Measurements from ENCODE around the gene STK40. TPM values are rescaled to one million over a fixed set of nuclear protein-coding genes. Genes with fewer than 3 reads are reported as not detected.
A peak's percentile ranks its signal among the peaks of the same experiment; 100 is the strongest.

Gene STK40
- total RNA-seq, 2 donors from 2014 or later = 56.1 to 63.5 TPM

DNA sequence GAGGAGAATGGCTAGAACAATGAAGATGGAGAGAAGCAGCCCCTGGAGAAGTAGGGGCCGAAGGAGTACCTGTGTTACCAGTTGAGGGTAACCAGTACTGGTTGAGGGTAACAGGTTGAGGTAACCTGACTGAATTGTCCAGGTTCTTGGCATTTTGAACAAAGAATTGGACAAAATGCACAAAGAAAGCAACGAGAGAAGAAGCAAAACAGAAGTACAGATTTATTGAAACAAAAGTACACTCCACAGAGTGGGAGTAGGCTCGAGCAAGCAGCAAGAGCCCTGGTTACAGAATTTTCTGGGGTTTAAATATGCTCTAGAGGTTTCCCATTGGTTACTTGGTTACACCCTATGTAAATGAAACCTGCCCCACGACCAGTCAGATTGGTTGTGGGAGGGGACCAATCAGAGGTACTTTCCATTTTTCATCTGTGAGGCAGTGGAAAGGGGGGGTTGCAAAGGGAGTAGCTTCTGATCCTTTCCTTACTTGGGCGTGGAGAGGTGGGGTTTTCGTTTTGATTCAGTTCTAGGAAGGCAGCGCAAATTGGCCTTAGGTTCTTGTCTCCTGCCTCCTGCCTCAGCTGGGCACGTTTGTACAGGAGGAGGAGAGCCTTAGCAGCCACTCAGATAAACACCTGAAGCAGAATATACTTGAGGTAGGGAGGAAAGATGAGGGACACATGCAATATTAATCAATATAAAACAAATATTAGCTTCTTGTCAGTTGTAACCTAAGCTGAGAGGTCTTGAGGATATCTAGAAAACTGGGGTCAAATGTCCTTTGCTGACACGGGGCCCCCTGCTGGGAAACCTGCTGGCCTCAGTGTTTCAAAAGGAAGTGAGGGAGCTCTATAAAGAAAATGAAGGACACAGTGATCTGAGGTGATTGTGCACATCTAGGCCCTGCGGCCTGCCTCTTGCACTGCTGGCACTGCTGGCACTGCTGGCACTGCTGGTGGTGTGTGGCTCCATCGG is 26.2 kb upstream of the STK40 start:
- ATAC-seq (replicated peaks in 1 of 2) (peak; percentile 97 to 99), DNase-seq (peak; percentile 77 to 83)
- Mint-ChIP-seq H3K27me3 (ENCODE audit: low read depth) (no peaks in the 10 kb centered on the region), H3K27ac (peak overlapping the region; percentile 54), H3K4me1 (ENCODE audit: low read depth) (peaks cover 24% of the 10 kb centered on the region), H3K4me3 (peak overlapping the region; percentile 61 to 83), H3K9me3 (no peaks in the 10 kb centered on the region), H3K36me3 (ENCODE audit: insufficient read depth in 2 of 2) (peaks cover 0 to 10% of the 10 kb centered on the region in 2 donors)

- ATAC-seq (replicated peaks in 1 of 2) (no peak), DNase-seq (no peak)
- Mint-ChIP-seq H3K27me3 (ENCODE audit: low read depth) (no peaks in the 10 kb centered on the region), H3K4me3 (no peak overlapping the region), H3K4me1 (ENCODE audit: low read depth) (peaks cover 24% of the 10 kb centered on the region), H3K9me3 (no peaks in the 10 kb centered on the region), H3K27ac (no peak overlapping the region), H3K36me3 (ENCODE audit: insufficient read depth in 2 of 2) (peaks cover 0 to 10% of the 10 kb centered on the region in 2 donors)
Measured at GRCh38 chr1:36408479-36408878, 22.8 kb upstream of the STK40 start.

DNA sequence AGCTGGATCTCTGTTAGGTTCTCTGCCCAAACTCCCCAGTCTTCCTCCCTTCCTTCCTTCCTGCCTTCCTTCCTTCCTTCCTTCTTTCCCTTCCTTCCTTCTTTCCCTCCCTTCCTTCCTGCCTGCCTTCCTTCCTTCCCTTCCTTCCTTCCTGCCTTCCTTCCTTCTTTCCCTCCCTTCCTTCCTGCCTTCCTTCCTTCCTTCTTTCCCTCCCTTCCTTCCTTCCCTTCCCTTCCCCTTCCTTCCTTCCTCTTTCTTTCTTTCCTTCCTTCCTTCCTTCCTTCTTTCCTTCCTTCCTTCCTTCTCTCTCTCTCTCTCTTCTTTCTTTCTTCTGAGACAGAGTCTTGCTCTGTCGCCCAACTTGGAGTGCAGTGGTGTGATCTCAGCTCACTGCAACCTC is 20.7 kb upstream of the STK40 start:
- Mint-ChIP-seq H3K27me3 (ENCODE audit: low read depth) (no peaks in the 10 kb centered on the region), H3K9me3 (no peaks in the 10 kb centered on the region), H3K36me3 (ENCODE audit: insufficient read depth in 2 of 2) (peaks cover 0 to 10% of the 10 kb centered on the region in 2 donors), H3K4me3 (no peak overlapping the region), H3K27ac (no peak overlapping the region), H3K4me1 (ENCODE audit: low read depth) (peaks cover 20% of the 10 kb centered on the region)
- no peak for ATAC-seq (replicated peaks in 1 of 2)
- DNase-seq = no peak

- H3K36me3 Mint-ChIP-seq (ENCODE audit: insufficient read depth in 2 of 2) = peaks cover 0 to 7% of the 10 kb centered on the region in 2 donors
- H3K9me3 Mint-ChIP-seq = no peaks in the 10 kb centered on the region
- H3K27me3 Mint-ChIP-seq (ENCODE audit: low read depth) = no peaks in the 10 kb centered on the region
- ATAC-seq (replicated peaks in 1 of 2) (no peak), DNase-seq (no peak)
- H3K27ac Mint-ChIP-seq = peak overlapping the region; percentile 22
- peak overlapping the region; percentile 39 to 62 for H3K4me3 Mint-ChIP-seq
- H3K4me1 Mint-ChIP-seq (ENCODE audit: low read depth) = peaks cover 36% of the 10 kb centered on the region
Measured at GRCh38 chr1:36402504-36402890, 16.8 kb upstream of the STK40 start.

DNA sequence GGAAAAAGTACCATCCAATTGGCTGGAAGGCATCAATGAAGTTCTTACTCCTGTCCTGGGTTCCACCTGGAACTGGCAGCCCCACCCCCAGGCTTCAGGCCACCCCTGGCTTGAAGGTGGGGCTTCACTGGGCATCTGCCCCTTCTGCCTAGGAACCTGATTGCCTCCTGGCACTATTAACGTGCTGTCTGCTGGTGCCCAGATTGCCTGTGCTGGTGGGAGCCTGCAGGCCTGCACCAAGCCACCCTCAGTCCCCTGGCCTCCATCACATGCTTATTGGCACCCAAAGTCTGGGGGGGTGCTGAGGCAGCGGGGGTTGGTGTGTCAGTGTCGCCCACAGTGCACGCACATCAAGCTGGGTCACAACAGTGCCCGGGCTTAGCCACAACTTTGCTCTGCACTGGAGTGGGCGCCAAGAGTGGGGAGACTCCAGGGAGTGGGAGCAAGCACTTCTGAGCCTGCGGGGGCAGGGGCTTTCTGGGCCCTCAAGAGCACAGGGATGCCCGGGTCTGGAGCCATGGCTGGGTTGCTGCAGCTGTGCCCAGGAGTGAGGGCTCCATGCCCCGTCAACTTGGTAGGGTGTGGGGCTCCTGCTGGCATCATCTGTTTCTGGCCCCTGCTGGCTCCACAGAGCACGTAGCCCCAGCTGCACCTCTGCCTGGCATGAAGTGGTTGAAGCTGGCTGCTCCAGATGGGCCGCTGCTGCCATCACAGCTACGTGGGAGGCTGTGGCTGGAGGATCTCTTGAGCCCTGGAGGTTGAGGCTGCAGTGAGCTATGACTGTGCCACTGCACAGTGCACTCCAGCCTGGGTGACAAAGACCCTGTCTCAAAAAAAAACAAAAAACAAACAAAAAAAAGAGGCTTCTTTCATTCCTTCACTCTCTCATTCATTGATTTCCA is 16.1 kb upstream of the STK40 start:
- DNase-seq (no peak), ATAC-seq (replicated peaks in 1 of 2) (no peak)
- peaks cover 41% of the 10 kb centered on the region for H3K4me1 Mint-ChIP-seq (ENCODE audit: low read depth)
- H3K27me3 Mint-ChIP-seq (ENCODE audit: low read depth) = no peaks in the 10 kb centered on the region
- peaks cover 0 to 5% of the 10 kb centered on the region in 2 donors for H3K36me3 Mint-ChIP-seq (ENCODE audit: insufficient read depth in 2 of 2)
- H3K4me3 Mint-ChIP-seq = peak overlapping the region; percentile 87 to 88
- H3K9me3 Mint-ChIP-seq = no peaks in the 10 kb centered on the region
- no peak overlapping the region for H3K27ac Mint-ChIP-seq

DNA sequence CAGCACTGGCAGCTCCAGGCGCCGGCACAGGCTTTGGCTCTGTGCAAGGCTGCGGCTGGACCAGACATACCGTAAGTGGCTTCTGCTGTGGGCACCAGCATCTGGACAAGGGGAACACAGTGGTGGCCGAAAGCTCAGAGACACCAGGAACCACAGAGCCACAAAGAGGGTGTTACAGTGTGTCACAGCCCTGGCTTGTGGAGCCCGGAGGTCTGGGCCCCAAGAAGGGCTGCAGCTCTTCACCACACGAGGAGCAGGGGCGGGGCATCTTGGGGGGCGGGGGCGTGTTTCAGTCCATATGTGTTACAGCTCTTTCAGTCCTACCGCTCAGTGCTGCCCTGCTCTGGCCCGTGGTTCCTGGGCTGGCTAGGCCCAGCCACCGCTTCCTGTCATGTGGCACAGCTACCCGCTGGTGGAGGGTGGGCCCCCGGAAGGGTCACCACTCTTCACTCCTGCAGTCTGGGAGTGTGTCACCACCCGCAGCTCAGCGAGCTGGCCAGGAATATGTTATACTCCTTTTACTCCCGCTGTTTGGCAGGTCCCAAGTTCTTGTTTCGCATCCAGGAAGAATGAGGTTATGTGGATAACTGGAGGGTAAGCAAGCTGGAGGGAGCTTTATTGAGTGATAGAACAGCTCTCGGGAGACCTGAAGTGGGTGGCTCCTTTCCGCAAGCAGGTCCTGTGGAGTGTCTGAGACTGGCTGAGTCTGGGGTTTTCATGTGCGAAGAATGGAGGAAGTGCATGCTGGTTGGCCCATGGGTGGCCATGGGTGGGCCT is 15.3 kb upstream of the STK40 start:
- no peaks in the 10 kb centered on the region for H3K27me3 Mint-ChIP-seq (ENCODE audit: low read depth)
- peak overlapping the region; percentile 32 for H3K27ac Mint-ChIP-seq
- ATAC-seq (replicated peaks in 1 of 2) (peak; percentile 63 to 78), DNase-seq (peak; percentile 70 to 82)
- peaks cover 0 to 8% of the 10 kb centered on the region in 2 donors for H3K36me3 Mint-ChIP-seq (ENCODE audit: insufficient read depth in 2 of 2)
- no peaks in the 10 kb centered on the region for H3K9me3 Mint-ChIP-seq
- peak overlapping the region; percentile 87 to 88 for H3K4me3 Mint-ChIP-seq
- peaks cover 49% of the 10 kb centered on the region for H3K4me1 Mint-ChIP-seq (ENCODE audit: low read depth)

GRCh38 chr1:36400514-36400824 is 14.7 kb upstream of the STK40 start:
- Mint-ChIP-seq H3K36me3 (ENCODE audit: insufficient read depth in 2 of 2) (peaks cover 0 to 8% of the 10 kb centered on the region in 2 donors), H3K27me3 (ENCODE audit: low read depth) (no peaks in the 10 kb centered on the region), H3K27ac (no peak overlapping the region), H3K9me3 (no peaks in the 10 kb centered on the region), H3K4me3 (peak overlapping the region; percentile 87 to 88), H3K4me1 (ENCODE audit: low read depth) (peaks cover 55% of the 10 kb centered on the region)
- ATAC-seq (replicated peaks in 1 of 2) (no peak), DNase-seq (no peak)

DNA sequence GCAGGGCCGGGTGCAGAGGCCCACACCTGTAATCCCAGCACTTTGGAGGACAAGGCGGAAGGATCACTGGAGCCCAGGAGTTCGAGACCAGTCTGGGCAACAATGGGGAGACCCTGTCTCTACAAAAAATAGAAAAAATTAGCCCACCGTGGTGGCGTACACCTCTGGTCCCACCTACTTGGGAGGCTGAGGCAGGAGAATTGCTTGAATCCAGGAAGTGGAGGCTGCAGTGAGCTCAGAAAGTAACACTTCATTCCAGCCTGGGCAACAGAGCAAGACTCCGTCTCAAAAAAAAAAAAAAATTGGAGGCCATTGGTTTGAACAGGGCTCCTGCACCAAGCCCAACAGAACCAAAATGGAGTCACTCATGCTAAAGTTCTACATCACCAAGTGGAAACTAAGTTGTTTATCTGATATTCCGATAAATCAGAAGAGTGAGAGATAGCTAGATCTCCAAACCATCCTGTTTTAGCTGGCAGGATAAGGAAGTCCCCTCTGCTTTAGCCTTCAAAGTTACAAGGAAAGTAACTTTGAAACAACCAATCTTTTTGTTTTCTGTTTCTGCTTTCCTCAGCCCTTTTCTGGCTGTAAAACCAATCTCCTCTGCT is 12.8 kb upstream of the STK40 start:
- Mint-ChIP-seq H3K27me3 (ENCODE audit: low read depth) (no peaks in the 10 kb centered on the region), H3K36me3 (ENCODE audit: insufficient read depth in 2 of 2) (peaks cover 0 to 10% of the 10 kb centered on the region in 2 donors), H3K9me3 (no peaks in the 10 kb centered on the region), H3K4me3 (peak overlapping the region; percentile 90 to 96), H3K4me1 (ENCODE audit: low read depth) (peaks cover 68% of the 10 kb centered on the region), H3K27ac (peak overlapping the region; percentile 96)
- no peak for ATAC-seq (replicated peaks in 1 of 2)
- DNase-seq = no peak

- Mint-ChIP-seq H3K27me3 (ENCODE audit: low read depth) (no peaks in the 10 kb centered on the region), H3K36me3 (ENCODE audit: insufficient read depth in 2 of 2) (peaks cover 0 to 12% of the 10 kb centered on the region in 2 donors), H3K4me1 (ENCODE audit: low read depth) (peaks cover 67% of the 10 kb centered on the region), H3K27ac (peak within 1 kb of the TSS; percentile 96), H3K9me3 (no peaks in the 10 kb centered on the region), H3K4me3 (peak within 1 kb of the TSS; percentile 90 to 96)
- DNase-seq = peak; percentile 92
- peak; percentile 83 to 88 for ATAC-seq (replicated peaks in 1 of 2)
Measured at GRCh38 chr1:36397378-36398230, 11.9 kb upstream of the STK40 start, which contains the start of gene LSM10. Gene LSM10, minus strand, starts transcription at chr1:36397908. Its CDS starts 3,779 bp downstream, at chr1:36394129.

DNA sequence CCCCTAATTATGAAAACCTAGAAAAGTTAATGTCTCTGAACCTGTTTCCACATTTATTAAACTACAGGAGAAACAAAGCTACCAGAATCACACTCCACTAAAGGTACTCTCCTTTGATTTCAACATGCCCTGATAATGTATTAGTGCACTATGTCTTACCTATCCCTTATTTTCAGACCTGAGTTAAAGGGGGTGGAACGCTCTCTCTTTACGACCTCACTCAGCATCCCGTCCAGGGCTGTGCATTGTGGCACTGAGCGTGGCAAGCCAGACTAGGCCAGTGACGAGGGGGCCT is 11.3 kb upstream of the STK40 start:
- ATAC-seq (replicated peaks in 1 of 2) (peak; percentile 19 to 47), DNase-seq (peak in 1 of 2 donors; percentile 41)
- Mint-ChIP-seq H3K9me3 (no peaks in the 10 kb centered on the region), H3K36me3 (ENCODE audit: insufficient read depth in 2 of 2) (peaks cover 0 to 14% of the 10 kb centered on the region in 2 donors), H3K27ac (peak overlapping the region; percentile 91), H3K4me3 (peak overlapping the region; percentile 90 to 96), H3K27me3 (ENCODE audit: low read depth) (no peaks in the 10 kb centered on the region), H3K4me1 (ENCODE audit: low read depth) (peaks cover 61% of the 10 kb centered on the region)

DNA sequence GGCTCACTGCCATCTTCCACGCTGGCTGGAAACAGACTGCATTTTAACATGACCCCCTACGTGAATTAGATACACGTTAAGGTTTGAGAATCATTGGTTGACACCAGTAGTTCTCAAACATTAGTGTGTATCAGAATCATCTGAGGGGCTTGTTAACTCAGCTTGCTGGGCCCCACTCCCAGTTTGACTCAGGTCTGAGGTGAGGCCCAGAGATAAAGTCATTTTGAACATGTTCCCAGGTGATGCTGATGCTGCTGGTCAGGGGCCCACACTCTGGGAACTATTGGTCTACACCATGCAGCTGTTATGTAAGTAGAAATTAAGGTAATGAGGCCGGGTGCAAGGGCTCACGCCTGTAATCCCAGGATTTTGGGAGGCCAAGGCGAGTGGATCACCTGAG is 10.6 kb upstream of the STK40 start:
- peak; percentile 26 to 43 for ATAC-seq (replicated peaks in 1 of 2)

More for the DNA sequence above, 10.6 kb upstream of the STK40 start:
- Mint-ChIP-seq H3K4me1 (ENCODE audit: low read depth) (peaks cover 57% of the 10 kb centered on the region), H3K36me3 (ENCODE audit: insufficient read depth in 2 of 2) (peaks cover 0 to 19% of the 10 kb centered on the region in 2 donors), H3K9me3 (no peaks in the 10 kb centered on the region), H3K27ac (peak overlapping the region; percentile 18), H3K4me3 (peak overlapping the region; percentile 90 to 96), H3K27me3 (ENCODE audit: low read depth) (no peaks in the 10 kb centered on the region)
- DNase-seq = peak; percentile 44 to 62

Measured in activated T-cell treated with anti-CD3 and anti-CD28 coated beads, Interleukin-2, amount 50 U/mL, for 72 hours (primary cell).